GM18909 (cell line): ENCODE measurements around the gene MAST4.

ENCODE experiments used
- ATAC-seq: cut with Tn5 transposase; IDR thresholded peaks from one replicate; pipeline ENCODE4 v1.9.1; 2021; ENCODE audit warnings: mild to moderate bottlenecking; ENCODE audit not compliant: unreplicated experiment, poor library complexity

MAST4 gene

GRCh38 chr5:67182301-67182790, 586.2 kb downstream of the MAST4 start:
- no peak for ATAC-seq

GRCh38 chr5:67183859-67184258, 587.7 kb downstream of the MAST4 start:
- ATAC-seq, result no peak

GRCh38 chr5:67187006-67187715, 591.0 kb downstream of the MAST4 start:
- peak; percentile 85 for ATAC-seq

DNA sequence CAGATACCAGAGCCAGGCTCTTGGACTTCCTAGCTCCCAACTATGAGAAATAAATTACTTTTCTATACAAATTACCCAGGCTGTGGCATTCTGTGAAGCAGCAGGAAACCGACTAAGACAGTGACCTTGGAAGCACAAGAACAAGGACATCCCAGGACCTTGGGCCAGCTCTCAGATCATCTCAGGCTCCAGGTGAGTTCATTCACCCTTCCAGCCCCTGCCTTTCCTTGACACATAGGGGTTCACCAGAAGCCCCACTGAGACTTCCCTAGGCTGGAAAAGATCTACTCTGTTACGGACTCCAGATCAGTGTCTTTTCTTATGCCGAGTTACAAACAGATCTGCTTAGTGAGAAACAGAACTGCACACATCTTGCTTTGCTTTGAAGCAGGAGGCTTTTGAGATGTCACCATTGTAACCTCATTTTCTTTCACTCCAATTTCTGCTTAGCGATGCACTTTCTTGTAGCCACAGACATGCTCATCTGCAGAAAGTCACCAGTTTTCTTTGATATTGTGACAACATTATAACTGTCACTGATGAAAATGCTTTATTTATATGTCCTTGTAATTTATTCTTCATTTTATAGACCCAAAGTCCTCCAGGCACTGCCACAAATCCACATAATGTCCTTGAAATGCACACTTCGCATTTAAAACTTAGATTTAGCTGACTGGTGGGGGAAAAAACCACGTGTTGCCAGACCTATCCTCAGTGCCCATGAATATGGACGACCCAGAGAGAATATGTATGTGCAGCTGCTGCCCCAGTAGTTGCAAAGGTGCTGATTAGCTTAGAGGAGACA, 592.3 kb downstream of the MAST4 start:
- ATAC-seq, result no peak

DNA sequence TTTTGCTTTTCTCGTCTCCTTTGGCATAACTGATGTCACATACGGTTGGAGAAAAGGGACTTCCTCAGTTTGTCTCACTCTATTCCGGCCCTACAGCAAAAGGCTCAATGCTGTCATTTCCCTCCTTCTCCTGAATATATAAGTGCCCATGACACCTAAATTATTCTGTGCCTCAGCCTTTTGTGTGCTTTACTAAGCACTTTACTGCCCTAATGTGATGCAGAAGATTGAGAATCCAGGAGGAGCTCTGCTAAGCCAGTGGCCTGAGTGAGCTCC, 592.8 kb downstream of the MAST4 start:
- ATAC-seq, result no peak

DNA sequence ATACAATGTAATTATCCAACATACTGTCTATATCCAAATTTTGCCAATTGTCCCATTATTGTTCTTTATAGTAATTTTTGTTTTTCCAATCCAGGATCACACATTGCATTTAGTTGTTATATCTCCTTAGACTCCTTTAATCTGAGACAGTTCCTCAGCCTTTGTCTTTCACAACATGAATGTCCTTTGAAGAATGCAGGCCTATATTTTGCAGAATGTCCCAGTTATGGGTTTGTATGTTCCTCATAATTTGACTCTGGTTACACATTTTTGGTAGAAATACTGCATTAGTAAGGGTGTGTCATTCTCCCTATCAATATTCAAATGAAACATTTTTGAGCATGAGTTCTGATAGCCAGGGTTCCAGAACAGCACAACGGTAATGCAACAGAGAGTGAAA, 593.7 kb downstream of the MAST4 start:
- no peak for ATAC-seq

DNA sequence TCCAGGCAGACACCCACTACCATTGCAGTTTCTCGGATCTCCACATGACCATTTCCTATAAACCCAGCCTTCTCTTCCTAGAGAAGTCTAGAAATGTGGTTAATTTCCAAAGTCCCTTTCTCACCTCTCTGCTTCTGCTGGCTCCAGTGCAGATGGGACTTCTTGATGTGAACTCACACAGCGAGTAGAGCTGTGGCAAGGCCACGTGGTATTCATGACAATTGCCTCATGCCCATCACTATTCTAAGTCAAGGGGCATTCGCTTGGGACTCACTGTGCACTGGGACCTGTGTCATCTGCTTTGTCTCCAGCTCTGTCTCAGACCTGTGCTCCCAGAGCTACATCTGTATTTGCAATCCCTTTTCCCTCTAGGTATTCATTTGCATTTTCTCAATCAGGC, 594.2 kb downstream of the MAST4 start:
- ATAC-seq, result no peak

DNA sequence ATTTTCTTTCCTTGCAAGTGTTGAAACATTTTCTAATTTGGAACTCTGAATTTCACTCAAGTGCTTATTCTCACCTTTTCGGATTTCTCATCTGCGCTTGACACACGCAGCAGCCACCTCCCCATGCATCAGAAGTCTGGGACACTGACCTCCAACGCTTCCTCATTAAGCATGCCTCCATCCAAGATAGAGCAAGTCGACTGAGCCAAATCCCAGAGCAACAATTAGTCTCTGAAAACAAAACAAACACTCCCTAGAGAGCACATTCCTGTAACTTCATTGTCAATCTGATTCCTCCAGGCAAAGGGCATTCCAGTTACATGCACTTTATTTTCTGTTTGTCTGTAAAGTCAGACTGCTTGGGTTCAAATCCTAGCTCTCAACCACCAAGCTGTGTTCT, 594.7 kb downstream of the MAST4 start:
- ATAC-seq, result no peak

DNA sequence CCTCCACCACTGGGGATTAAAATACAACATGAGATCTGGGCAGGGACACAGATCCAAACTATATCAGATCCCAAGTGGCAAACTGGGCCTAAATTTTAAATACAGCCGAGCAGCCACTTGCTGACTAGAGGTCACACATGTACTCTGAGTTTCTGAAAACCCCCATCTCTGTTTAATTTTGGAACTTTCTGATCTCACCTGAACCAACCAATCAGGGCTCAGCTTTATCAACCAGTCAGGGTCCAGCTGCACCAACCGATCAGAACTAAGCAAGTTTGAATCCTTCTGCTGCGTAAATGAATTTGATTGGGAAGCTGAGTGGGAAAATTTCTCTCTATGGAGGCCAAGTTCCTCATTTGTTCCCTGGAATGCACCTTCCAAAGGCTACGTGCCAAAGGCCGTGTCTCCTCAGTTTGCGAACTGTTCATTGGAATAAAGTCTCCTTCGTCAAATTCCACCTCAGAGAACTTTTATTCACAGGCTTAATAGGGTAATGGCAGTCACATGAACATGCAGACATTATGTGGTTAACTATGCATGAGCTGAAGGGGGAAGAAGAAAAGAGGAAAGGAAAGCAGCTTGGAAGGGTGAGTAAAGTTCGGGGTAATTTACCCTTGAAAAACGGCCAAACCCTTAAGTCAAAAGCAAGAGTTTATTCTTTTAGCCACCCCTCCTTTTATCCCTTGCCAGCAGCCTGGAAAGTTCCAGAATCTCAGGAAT, 596.7 kb downstream of the MAST4 start:
- ATAC-seq, result no peak

GRCh38 chr5:67193439-67193807, 597.2 kb downstream of the MAST4 start:
- ATAC-seq, result no peak

GRCh38 chr5:67194166-67194565, 598.0 kb downstream of the MAST4 start:
- ATAC-seq, result no peak

GRCh38 chr5:67195406-67196275, 599.4 kb downstream of the MAST4 start:
- ATAC-seq, result peak; percentile 37

- no peak for ATAC-seq
Measured at GRCh38 chr5:67196537-67197059, 600.4 kb downstream of the MAST4 start, which contains the start of gene CD180. Gene CD180 (minus strand): TSS chr5:67196799. CDS start chr5:67196641, 158 bp downstream.

DNA sequence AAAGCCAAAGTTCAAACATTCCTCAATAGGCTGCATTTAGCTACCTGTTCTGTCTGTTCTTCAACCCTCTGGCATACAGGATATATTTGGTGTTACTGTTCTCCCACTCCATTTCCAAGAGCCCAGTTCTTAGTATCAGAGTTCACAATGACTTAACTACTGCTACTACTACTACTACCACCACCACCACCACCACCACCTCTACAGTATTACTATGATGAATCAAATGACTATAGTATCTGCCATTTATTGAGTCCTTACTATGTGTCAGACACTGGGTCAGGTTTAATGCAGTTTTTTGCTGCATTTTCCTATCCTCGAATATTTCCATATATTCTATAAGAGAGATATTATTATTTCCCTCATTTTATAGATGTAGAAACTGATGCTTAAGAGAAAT, 601.3 kb downstream of the MAST4 start:
- ATAC-seq, result no peak

- no peak for ATAC-seq
Measured at GRCh38 chr5:67198917-67199316, 602.7 kb downstream of the MAST4 start.

GRCh38 chr5:67199859-67200258, 603.7 kb downstream of the MAST4 start:
- ATAC-seq, result no peak

DNA sequence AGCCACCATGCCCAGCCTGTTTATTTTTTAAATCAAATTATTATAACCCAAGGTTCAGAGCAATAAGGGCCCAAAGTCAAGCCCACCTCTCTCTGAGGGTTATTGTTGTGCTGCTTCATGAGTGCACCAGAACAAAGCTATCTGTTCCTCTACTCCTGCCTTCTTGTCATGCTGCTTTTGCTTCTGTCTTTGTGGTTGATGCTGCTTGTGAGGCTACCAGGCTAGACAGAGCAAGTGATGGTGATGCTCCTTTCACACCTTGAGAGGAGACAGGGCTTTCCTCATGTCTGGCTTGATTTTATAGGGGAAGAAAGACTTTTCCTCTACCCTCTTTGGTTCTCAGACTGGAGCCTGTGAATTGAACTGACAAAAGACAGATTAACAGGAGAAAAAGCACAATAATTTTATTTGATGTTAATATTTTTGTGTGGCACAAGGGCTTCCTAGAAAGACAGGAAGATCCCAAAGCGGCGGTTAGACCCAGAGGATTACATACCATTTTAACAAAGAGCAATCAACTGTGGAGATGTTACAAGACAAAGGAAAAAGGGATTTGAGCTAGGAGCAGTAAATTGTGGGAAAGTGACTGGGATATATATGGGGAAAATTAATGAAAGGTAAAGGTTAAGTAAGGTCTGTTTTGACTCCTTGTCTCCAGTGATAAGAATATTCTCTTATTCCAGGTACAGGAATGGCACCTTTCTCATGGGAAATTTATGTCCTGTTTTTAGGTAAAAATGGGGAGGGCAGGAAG, 604.8 kb downstream of the MAST4 start:
- peak; percentile 25 for ATAC-seq

DNA sequence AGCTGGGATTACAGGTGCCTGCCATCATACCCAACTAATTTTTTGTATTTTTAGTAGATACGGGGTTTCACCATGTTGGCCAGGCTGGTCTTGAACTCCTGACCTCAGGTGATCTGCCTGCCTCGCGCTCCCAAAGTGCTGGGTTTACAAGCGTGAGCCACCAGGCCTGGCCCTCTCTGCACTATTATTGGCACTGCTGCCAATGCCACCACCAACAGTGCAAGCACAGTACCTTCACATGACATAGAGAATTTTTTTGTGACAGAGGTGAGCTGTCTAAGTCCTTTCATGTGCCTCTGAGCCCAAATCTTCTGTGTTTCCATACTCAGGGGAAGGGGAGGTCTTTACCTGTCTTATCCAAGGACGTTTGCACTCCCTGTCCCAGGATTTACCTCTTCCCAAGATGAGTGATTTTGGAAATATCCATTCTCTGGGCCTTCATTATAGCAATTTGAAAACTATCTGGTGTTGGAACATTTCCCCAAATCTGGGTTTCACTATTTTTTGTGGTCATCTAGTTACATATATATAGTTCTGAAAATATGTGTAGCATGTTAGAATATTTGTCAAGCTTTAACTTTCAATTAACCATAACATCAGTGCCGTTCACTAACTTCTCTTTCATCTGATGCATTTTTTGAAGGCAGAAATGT, 605.8 kb downstream of the MAST4 start:
- peak; percentile 21 for ATAC-seq

- ATAC-seq, result no peak
Measured at GRCh38 chr5:67202828-67203227, 606.6 kb downstream of the MAST4 start.
